ENCODE data around the gene IFFO2. TPM values are rescaled to one million over a fixed set of nuclear protein-coding genes. Genes with fewer than 3 reads are reported as not detected.

IFFO2 gene
- total and polyA plus RNA-seq, 7 donors: 1.2 to 35.0 (median 8.6) TPM

DNA sequence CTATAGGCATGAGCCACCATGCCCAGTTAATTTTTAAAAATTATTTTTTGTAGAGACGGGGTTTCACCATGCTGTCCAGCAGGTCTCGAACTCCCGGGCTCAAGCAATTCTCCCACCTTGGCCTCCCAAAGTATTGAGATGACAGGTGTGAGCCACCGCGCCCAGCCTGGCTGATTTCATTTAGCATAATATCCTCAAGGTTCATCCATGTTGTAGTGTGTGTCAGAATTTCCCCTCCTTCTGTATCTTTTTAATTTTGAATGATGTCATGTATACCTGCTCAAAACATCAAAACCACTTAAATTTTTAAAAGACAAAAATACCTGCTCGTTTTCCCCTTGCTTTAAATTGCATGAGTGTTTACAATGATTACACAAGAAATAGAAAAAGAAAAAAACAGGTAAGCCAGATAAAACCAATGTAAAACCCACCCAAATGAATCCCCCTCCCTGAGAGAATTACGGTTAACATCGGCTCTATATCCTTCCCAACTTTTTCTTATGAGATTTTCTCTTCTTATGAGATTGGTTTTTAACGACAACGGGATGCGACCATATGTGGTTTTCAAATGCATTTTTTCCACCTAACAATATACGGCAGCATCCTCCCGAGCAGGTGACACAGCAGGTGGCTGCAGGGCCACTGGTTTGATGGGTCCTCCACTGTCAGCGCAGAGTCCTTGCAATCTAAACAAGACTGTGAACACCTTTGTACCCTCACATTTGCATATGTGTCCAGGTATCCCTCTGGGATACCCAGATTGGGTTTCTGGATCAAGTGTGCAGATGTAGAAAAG is 22.1 kb downstream of the IFFO2 start:
- Histone ChIP-seq H3K27me3 (no peaks in the 10 kb centered on the region), H3K36me3 (no peaks in the 10 kb centered on the region), H3K9me3 (no peaks in the 10 kb centered on the region), H3K27ac (no peak overlapping the region), H3K4me1 (peaks cover 0 to 58% (median 46%) of the 10 kb centered on the region in 4 donors), H3K4me3 (no peak overlapping the region)
- intact Hi-C loops (cut with DNase I): no loop called here
- 75% methylated on average over 14 of the region's 14 CpGs for WGBS, 2 donors
- DNase-seq: no peak
- TF ChIP-seq, protein P1, sequence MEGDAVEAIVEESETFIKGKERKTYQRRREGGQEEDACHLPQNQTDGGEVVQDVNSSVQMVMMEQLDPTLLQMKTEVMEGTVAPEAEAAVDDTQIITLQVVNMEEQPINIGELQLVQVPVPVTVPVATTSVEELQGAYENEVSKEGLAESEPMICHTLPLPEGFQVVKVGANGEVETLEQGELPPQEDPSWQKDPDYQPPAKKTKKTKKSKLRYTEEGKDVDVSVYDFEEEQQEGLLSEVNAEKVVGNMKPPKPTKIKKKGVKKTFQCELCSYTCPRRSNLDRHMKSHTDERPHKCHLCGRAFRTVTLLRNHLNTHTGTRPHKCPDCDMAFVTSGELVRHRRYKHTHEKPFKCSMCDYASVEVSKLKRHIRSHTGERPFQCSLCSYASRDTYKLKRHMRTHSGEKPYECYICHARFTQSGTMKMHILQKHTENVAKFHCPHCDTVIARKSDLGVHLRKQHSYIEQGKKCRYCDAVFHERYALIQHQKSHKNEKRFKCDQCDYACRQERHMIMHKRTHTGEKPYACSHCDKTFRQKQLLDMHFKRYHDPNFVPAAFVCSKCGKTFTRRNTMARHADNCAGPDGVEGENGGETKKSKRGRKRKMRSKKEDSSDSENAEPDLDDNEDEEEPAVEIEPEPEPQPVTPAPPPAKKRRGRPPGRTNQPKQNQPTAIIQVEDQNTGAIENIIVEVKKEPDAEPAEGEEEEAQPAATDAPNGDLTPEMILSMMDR (IDR thresholded peaks at IDR 0.05): no peak
- TF ChIP-seq POLR2AphosphoS5 (IDR thresholded peaks at IDR 0.05) (no peak), POLR2A (IDR thresholded peaks at IDR 0.05) (no peak), EP300 (IDR thresholded peaks at IDR 0.05) (no peak)

DNA sequence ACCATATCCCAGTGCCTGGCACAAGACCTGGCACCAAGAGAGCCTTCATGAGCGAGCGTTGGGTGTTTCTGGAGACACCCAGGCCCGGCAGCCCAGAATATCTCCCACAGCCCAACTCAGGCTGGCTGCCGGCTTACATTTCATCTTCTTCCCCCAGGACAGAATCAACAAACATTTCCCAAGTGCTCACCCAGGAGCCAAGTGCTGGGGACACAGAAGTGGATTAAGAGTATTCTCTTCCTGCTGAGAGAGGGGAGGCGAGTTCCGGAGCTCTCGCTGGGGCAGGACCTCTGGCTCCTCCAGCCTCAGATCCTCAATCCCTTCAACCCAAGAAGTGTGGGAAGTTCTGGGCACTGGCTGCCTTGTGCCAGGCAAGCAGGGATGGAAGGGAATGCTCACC is 23.6 kb downstream of the IFFO2 start:
- TF ChIP-seq POLR2A (IDR thresholded peaks at IDR 0.05): no peak
- TF ChIP-seq POLR2AphosphoS5 (IDR thresholded peaks at IDR 0.05): no peak
- TF ChIP-seq, protein P1 (IDR thresholded peaks at IDR 0.05): no peak
- TF ChIP-seq EP300 (IDR thresholded peaks at IDR 0.05): no peak
- intact Hi-C loops (cut with DNase I): no loop called here
- H3K9me3 ChIP-seq: no peaks in the 10 kb centered on the region
- no peaks in the 10 kb centered on the region for H3K27me3 ChIP-seq
- H3K4me1 ChIP-seq: peaks cover 0 to 58% (median 44%) of the 10 kb centered on the region in 4 donors
- WGBS, 2 donors: 76 to 77% methylated on average over 7 of the region's 7 CpGs
- H3K27ac ChIP-seq: peak overlapping the region in 3 of 4 donors; percentile 28 to 44 (median 33)
- H3K36me3 ChIP-seq: no peaks in the 10 kb centered on the region
- no peak overlapping the region for H3K4me3 ChIP-seq
- no peak for DNase-seq

DNA sequence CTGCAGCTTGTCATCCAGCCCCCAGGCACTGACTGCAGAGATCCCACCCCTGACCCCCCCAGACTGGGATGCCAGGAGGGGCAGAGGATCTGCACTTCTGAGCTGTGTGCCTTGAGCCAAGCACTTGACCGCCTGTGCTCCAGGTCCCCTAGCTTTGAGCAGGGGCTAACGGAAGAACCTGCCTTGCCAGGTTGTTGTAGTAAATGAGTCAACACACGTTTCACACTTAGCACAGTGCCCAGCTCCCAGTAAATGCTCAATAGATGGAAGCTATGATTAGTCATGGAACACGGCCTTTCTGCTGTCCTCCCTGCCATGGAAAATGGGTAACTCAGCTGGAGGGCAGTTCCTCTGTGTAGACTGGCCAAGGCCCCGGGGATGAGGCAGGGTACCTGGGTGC is 24.1 kb downstream of the IFFO2 start:
- no peaks in the 10 kb centered on the region for H3K9me3 ChIP-seq

GRCh38 chr1:18931730-18932129 is 24.7 kb downstream of the IFFO2 start:
- intact Hi-C loops (cut with DNase I): no loop called here
- H3K27ac ChIP-seq: no peak overlapping the region
- H3K4me3 ChIP-seq: no peak overlapping the region
- TF ChIP-seq, protein P1 (IDR thresholded peaks at IDR 0.05): no peak
- TF ChIP-seq EP300 (IDR thresholded peaks at IDR 0.05) (no peak), POLR2AphosphoS5 (IDR thresholded peaks at IDR 0.05) (no peak), POLR2A (IDR thresholded peaks at IDR 0.05) (no peak)
- H3K4me1 ChIP-seq: peaks cover 0 to 58% (median 45%) of the 10 kb centered on the region in 4 donors
- no peak for DNase-seq
- no peaks in the 10 kb centered on the region for H3K27me3 ChIP-seq
- H3K36me3 ChIP-seq: no peaks in the 10 kb centered on the region
- no peaks in the 10 kb centered on the region for H3K9me3 ChIP-seq
- WGBS, 2 donors: 85% methylated on average over 10 of the region's 10 CpGs

More for the DNA sequence above, 24.1 kb downstream of the IFFO2 start:
- WGBS, 2 donors: 69 to 86% methylated on average over 5 of the region's 5 CpGs
- DNase-seq: no peak
- intact Hi-C loops (cut with DNase I): no loop called here
- no peaks in the 10 kb centered on the region for H3K27me3 ChIP-seq
- H3K4me3 ChIP-seq: no peak overlapping the region
- peaks cover 0 to 58% (median 45%) of the 10 kb centered on the region in 4 donors for H3K4me1 ChIP-seq
- peak overlapping the region in 2 of 4 donors; percentile 28 to 33 for H3K27ac ChIP-seq
- H3K36me3 ChIP-seq: no peaks in the 10 kb centered on the region
- TF ChIP-seq POLR2A (IDR thresholded peaks at IDR 0.05) (no peak), POLR2AphosphoS5 (IDR thresholded peaks at IDR 0.05) (no peak), EP300 (IDR thresholded peaks at IDR 0.05) (no peak)
- TF ChIP-seq, protein P1 (IDR thresholded peaks at IDR 0.05): no peak
